GM12878 (cell line): Measurements from ENCODE around the gene MTHFD1L. TPM values are rescaled to one million over a fixed set of nuclear protein-coding genes. Genes with fewer than 3 reads are reported as not detected.

Experiments used
- ATAC-seq: fragments of 200-7000 bp; cut with Tn5 transposase; 3 replicates; pipeline ENCODE4 v1.9.1; 2020; ENCODE audit warnings: mild to moderate bottlenecking, moderate library complexity
- BruUV-seq: library from RNA; stranded (reverse); fragments of 400-500 nt; replicated peaks from 2 replicates; lab custom pipeline; 2021; lab: Mats Ljungman, UMichigan
- CTCF ChIA-PET: fragments of 300-600 bp; sonication (Branson Sonifier 250); formaldehyde crosslinking; extraction: SDS; loops from one replicate; lab custom pipeline; 2021; ENCODE audit warnings: inconsistent platforms; lab: Yijun Ruan, JAX
- POLR2A ChIA-PET: fragments of 350-600 bp; formaldehyde crosslinking; extraction: SDS; loops from one replicate; lab custom pipeline; 2021; ENCODE audit warnings: inconsistent platforms; lab: Charles Lee
- RAD21 ChIA-PET: fragments of 300-600 bp; sonication (Branson Sonifier 250); formaldehyde crosslinking; loops from one replicate; lab custom pipeline; 2023; ENCODE audit warnings: antibody characterized with exemption; ENCODE audit not compliant: unreplicated experiment; lab: Charles Lee
- SMC1A ChIA-PET: fragments of 300-600 bp; sonication (Branson Sonifier 250); formaldehyde crosslinking; loops from one replicate; lab custom pipeline; 2023; ENCODE audit not compliant: unreplicated experiment, uncharacterized antibody; lab: Charles Lee
- DNase-seq: peaks from one replicate; pipeline ENCODE4 v3.0.0-alpha.2; 2011; ENCODE audit warnings: low read depth, low spot score
- FAIRE-seq: peaks from 3 replicates; lab custom pipeline; 2011; peaks lifted over from hg19 to GRCh38; lab: Jason Lieb, UNC
- H2AFZ ChIP-seq: 2 replicates; pipeline ENCODE4 v1.6.0; 2011; ENCODE audit warnings: low read depth, low read length, control low read depth; ENCODE audit not compliant: control insufficient read depth
- H3K27ac ChIP-seq: 2 replicates; pipeline ENCODE4 v1.5.1; 2011; ENCODE audit warnings: control low read depth; ENCODE audit not compliant: control insufficient read depth, insufficient read depth
- H3K27me3 ChIP-seq, 2 experiments: replicated peaks in 1 of 2; 2 replicates each; pipeline versions ENCODE4 v1.6.0 to v1.6.1; 2011; ENCODE audit warnings: low read length in 1 of 2; ENCODE audit not compliant: control insufficient read depth in 2 of 2, insufficient read depth in 2 of 2
- H3K36me3 ChIP-seq, 2 experiments: 2 replicates each; pipeline ENCODE4 v1.5.1; 2011; ENCODE audit warnings: low read length in 1 of 2; ENCODE audit not compliant: control insufficient read depth in 2 of 2, insufficient read depth in 2 of 2
- H3K4me1 ChIP-seq: 2 replicates; pipeline ENCODE4 v1.6.1; 2011; ENCODE audit warnings: mild to moderate bottlenecking, low read length, moderate library complexity, mixed read lengths; ENCODE audit not compliant: control insufficient read depth, insufficient read depth
- H3K4me2 ChIP-seq: 2 replicates; pipeline ENCODE4 v1.6.0; 2011; ENCODE audit warnings: control low read depth; ENCODE audit not compliant: control insufficient read depth, insufficient read depth
- H3K4me3 ChIP-seq: fragments of 200-600 bp; sonication (generic); 2 replicates; pipeline ENCODE4 v1.5.1; 2016
- H3K79me2 ChIP-seq: 2 replicates; pipeline ENCODE4 v1.6.0; 2011; ENCODE audit warnings: low read length; ENCODE audit not compliant: control insufficient read depth, insufficient read depth
- H3K9ac ChIP-seq: 2 replicates; pipeline ENCODE4 v1.8.0; 2011; ENCODE audit warnings: low read length, control low read depth, mixed read lengths; ENCODE audit not compliant: control insufficient read depth, insufficient read depth
- H3K9me3 ChIP-seq: replicated peaks from 3 replicates; pipeline ENCODE4 v1.5.1; 2011; ENCODE audit warnings: mild to moderate bottlenecking, low read length; ENCODE audit not compliant: control insufficient read depth, insufficient read depth
- H4K20me1 ChIP-seq: 2 replicates; pipeline ENCODE4 v1.6.0; 2011; ENCODE audit not compliant: control insufficient read depth, insufficient read depth
- BCL3 ChIP-seq: IDR thresholded peaks from 2 replicates; pipeline ENCODE4 v1.6.1; 2011; ENCODE audit warnings: borderline replicate concordance, low read depth, mild to moderate bottlenecking, moderate library complexity, low read length; ENCODE audit not compliant: insufficient read depth, poor library complexity, severe bottlenecking
- BMI1 ChIP-seq: fragments of 450-650 bp; IDR thresholded peaks from 2 replicates; pipeline ENCODE4 v1.6.1; 2016; ENCODE audit warnings: mild to moderate bottlenecking, moderate library complexity, borderline replicate concordance
- BRCA1 ChIP-seq: IDR thresholded peaks from 2 replicates; pipeline ENCODE4 v1.6.1; 2011; ENCODE audit warnings: low read depth, low read length, improper control_type of control experiment
- IRF4 ChIP-seq: IDR thresholded peaks from 2 replicates; pipeline ENCODE4 v1.6.1; 2011; ENCODE audit warnings: low read depth, low read length
- NRF1 ChIP-seq: conservative IDR thresholded peaks from 2 replicates; pipeline ENCODE4 v1.6.1; 2011; ENCODE audit warnings: mild to moderate bottlenecking, low read depth, low read length, improper control_type of control experiment
- PML ChIP-seq: IDR thresholded peaks from 2 replicates; pipeline ENCODE4 v1.6.1; 2012; ENCODE audit warnings: low read length, inconsistent platforms
- SMAD1 ChIP-seq: fragments of 450-650 bp; IDR thresholded peaks from 2 replicates; pipeline ENCODE4 v1.6.1; 2018; ENCODE audit warnings: mild to moderate bottlenecking, low read depth; ENCODE audit not compliant: partially characterized antibody
- SP1 ChIP-seq: IDR thresholded peaks from one replicate; pipeline ENCODE4 v1.6.1; 2011; ENCODE audit warnings: low read depth, low read length
- TAF1 ChIP-seq: IDR thresholded peaks from 2 replicates; pipeline ENCODE4 v1.6.1; 2011; ENCODE audit warnings: mild to moderate bottlenecking, low read depth, low read length, borderline replicate concordance
- USF1 ChIP-seq: IDR thresholded peaks from 2 replicates; pipeline ENCODE4 v1.6.1; 2011; ENCODE audit warnings: borderline replicate concordance, low read depth, mild to moderate bottlenecking, moderate library complexity, mixed read lengths, low read length; ENCODE audit not compliant: insufficient read depth; ENCODE audit errors: extremely low read length
- ZBED1 ChIP-seq: IDR thresholded peaks from 2 replicates; pipeline ENCODE4 v1.6.1; 2016; ENCODE audit warnings: borderline replicate concordance
- ZBTB4 ChIP-seq: fragments of 450-650 bp; formaldehyde crosslinking; IDR thresholded peaks from 2 replicates; pipeline ENCODE4 v1.4.0; 2022; ENCODE audit warnings: mild to moderate bottlenecking, moderate library complexity
- ZNF217 ChIP-seq: fragments of 450-650 bp; IDR thresholded peaks from 2 replicates; pipeline ENCODE4 v1.6.1; 2017; ENCODE audit warnings: antibody characterized with exemption, mild to moderate bottlenecking
- ZNF274 ChIP-seq: IDR thresholded peaks from one replicate; pipeline ENCODE4 v1.8.0; 2011; ENCODE audit not compliant: insufficient read length, insufficient read depth
- WGBS: methylation state at CpG from one replicate; pipeline ENCODE4 v1.1.6; 2016; ENCODE audit warnings: low lambda C conversion rate; ENCODE audit not compliant: insufficient replicate concordance, insufficient coverage; ENCODE audit errors: missing lambda C conversion rate; 5-methylcytosine and 5-hydroxymethylcytosine counted together
- in situ Hi-C: fragments of 300-500 bp; cut with MboI; formaldehyde crosslinking; loops from 9 replicates; pipeline ENCODE4 v1.14.3; 2018; ENCODE audit warnings: mixed read lengths
- intact Hi-C: fragments of 100-400 bp; cut with micrococcal nuclease; formaldehyde crosslinking; loops from one replicate; pipeline ENCODE4 v1.14.2; 2022; ENCODE audit not compliant: unreplicated experiment
- polyA plus RNA-seq, 11 experiments: library from polyadenylated mRNA; depleted of rRNA in 4 of 11; unstranded in 6 of 11; stranded (reverse) in 5 of 11; fragments of >200 nt; fragmentation: Nextera tagmentation in 4 of 11; fragmentation: Illumina TruSeq in 1 of 11; extraction: Ambion mirVana in 4 of 11; extraction: Trizol in 1 of 11; gene quantifications; 1 replicate in 1 of 11; 2 replicates in 10 of 11; pipeline versions ENCODE4 v1.2.1 to v1.2.3, GENCODE V29; 2011 to 2016; ENCODE audit warnings: inconsistent platforms in 2 of 11, missing spikeins in 2 of 11, low read depth in 1 of 11
- total RNA-seq, 4 experiments: library from RNA; depleted of rRNA in 3 of 4; stranded (reverse); fragments of >200 nt in 3 of 4; fragmentation: Illumina TruSeq in 1 of 4; extraction: Trizol in 1 of 4; gene quantifications; 2 replicates each; pipeline versions ENCODE4 v1.2.1 to v1.2.3, GENCODE V29; 2013 to 2021

The MTHFD1L gene
- total and polyA plus RNA-seq, 10 of the 15 experiments (the other 5 are each of a cell fraction or from before 2014, with no cell fraction given), result 11.7 to 75.5 (median 28.8) TPM

- no peaks in the 10 kb centered on the region for H3K79me2 ChIP-seq
- no peaks in the 10 kb centered on the region for H4K20me1 ChIP-seq
- FAIRE-seq (no peak), ATAC-seq (no peak), DNase-seq (no peak)
- ChIA-PET CTCF (no interaction called here), SMC1A (no interaction called here), POLR2A (no interaction called here), RAD21 (no interaction called here)
- H3K36me3 ChIP-seq, result no peaks in the 10 kb centered on the region
- H3K27me3 ChIP-seq, result no peaks in the 10 kb centered on the region
- in situ Hi-C loops, result no loop called here
- no peaks in the 10 kb centered on the region for H3K4me1 ChIP-seq
- BruUV-seq, result no TSS peak
- no peak overlapping the region for H2AFZ ChIP-seq
- WGBS, result 37% methylated on average over 12 of the region's 12 CpGs
- TF ChIP-seq NRF1 (no peak), ZNF274 (no peak), BRCA1 (no peak), SMAD1 (no peak), ZBTB4 (CRISPR knock-in tag) (no peak), ZBED1 (no peak), ZNF217 (no peak), SP1 (no peak), USF1 (no peak), TAF1 (no peak), PML (no peak), BCL3 (no peak), BMI1 (no peak), IRF4 (no peak)
- no peak overlapping the region for H3K4me2 ChIP-seq
- H3K27ac ChIP-seq, result no peak overlapping the region
- intact Hi-C loops, result no loop called here
- H3K9ac ChIP-seq, result no peak overlapping the region
- no peaks in the 10 kb centered on the region; the same call in 2 of the 3 replicates for H3K9me3 ChIP-seq
- H3K4me3 ChIP-seq, result no peak overlapping the region
Measured at GRCh38 chr6:151136141-151136755, 270.7 kb downstream of the MTHFD1L start.
